Measurements from ENCODE around the gene CFAP221.
A peak's percentile ranks its signal among the peaks of the same experiment; 100 is the strongest.

The CFAP221 gene

GRCh38 chr2:119702918-119703401, 158.7 kb downstream of the CFAP221 start:
- peak; percentile 88 for DNase-seq

DNA sequence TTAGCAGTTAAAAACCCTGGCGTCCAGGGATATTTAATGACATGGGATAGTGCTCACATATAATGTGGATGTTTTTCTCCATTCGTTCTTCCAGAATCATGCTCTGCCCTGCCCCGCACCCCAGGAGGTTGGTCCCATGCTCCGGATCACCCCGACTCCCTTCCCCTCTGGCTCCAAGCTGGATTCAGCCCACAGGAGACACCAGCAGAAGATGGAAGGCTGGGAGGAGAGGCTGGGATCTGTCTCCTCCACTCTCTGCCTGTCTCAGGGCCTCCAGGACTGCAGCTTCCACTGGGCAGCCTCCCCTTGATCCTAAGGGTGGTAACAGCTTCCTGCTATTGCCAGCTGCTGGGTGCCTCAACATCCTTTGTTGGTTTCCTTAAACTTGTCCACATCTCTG, 159.3 kb downstream of the CFAP221 start:
- DNase-seq = peak; percentile 31

GRCh38 chr2:119704670-119705120, 160.4 kb downstream of the CFAP221 start:
- peak; percentile 61 for DNase-seq

DNA sequence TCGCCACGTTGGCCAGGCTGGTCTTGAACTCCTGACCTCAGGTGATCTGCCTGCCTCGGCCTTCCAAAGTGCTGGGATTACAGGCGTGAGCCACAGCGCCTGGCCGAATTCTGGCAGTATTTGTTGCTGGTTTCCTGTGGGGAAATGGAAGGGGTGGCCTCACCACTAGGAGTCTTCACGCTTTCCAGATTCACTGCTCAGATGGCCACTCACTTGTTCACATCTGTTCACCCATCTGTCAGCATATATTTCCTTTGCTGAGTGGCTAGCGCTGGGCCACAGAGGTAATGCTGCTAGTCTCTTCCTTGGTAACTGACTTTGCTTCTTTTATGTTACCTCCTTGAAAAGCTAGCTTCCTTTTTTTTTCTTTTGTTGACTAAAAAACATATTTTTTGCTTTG, 162.0 kb downstream of the CFAP221 start:
- DNase-seq = peak; percentile 41
